Measurements from ENCODE around the gene SERPINH1. TPM values are rescaled to one million over a fixed set of nuclear protein-coding genes. Genes with fewer than 3 reads are reported as not detected.

Gene SERPINH1
- polyA plus RNA-seq, 2 of the 4 experiments (the other 2 are of a cell fraction): 70.7 to 162 TPM

DNA sequence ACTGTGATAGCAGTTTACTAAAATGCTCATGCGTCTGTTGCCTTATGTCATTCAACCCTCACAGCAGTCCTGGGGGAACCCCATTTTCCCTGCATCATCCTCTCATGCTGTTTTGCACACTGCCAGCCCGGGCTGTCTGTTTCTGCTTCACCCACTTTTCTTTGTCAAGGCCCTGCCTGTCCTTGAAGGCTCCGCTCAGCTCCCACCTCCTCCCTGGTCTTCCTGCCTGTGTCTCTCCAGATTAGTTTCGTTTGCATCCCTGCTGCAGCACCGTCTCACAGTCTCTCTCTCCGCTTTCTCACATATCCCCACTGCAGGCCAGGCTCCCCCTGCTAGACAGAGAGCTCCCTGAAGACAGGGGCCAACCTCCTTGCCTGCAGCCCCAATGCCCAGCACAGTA, 29.9 kb downstream of the SERPINH1 start:
- WGBS (ENCODE audit: missing lambda C conversion rate): 65% methylated on average over 6 of the region's 6 CpGs
- DNase-seq (ENCODE audit: low read depth in 1 of 2, low spot score in 1 of 2) (no peak), FAIRE-seq (no peak), ATAC-seq (no peak; a peak in 1 of 6 replicates)
- H3K27ac ChIP-seq: no peak overlapping the region
- ChIA-PET CTCF (interaction anchor here (1.0 to 2.1 kb wide), 4 partner anchors 10 to 114 kb away, joined by 3 to 6 read pairs (median 6); no protein-coding TSS in a partner anchor), POLR2A (no interaction called here)
- no peaks in the 10 kb centered on the region for H3K4me1 ChIP-seq
- no peak overlapping the region for H3K4me3 ChIP-seq
- TF ChIP-seq ZSCAN20 (CRISPR knock-in tag; IDR thresholded peaks at IDR 0.05) (no peak), CHD2 (IDR thresholded peaks at IDR 0.05; ENCODE audit: low read length, partially characterized antibody) (no peak), CEBPB (IDR thresholded peaks at IDR 0.05) (no peak), HOXB13 (CRISPR knock-in tag; IDR thresholded peaks at IDR 0.05; ENCODE audit: low read depth) (no peak), MAFK (IDR thresholded peaks at IDR 0.05; ENCODE audit: partially characterized antibody) (no peak), EP300 (IDR thresholded peaks at IDR 0.05) (no peak), ZC3H11A (IDR thresholded peaks at IDR 0.05) (no peak), POLR2A (IDR thresholded peaks at IDR 0.05; ENCODE audit: low read length) (no peak), PHF8 (IDR thresholded peaks at IDR 0.05; ENCODE audit: borderline replicate concordance, low read depth) (no peak), RAD21 (conservative IDR thresholded peaks at IDR 0.05 in 1 of 2, IDR thresholded peaks at IDR 0.05 in 1 of 2) (no peak), NR3C1 (IDR thresholded peaks at IDR 0.05) (no peak), HOXB5 (CRISPR knock-in tag; IDR thresholded peaks at IDR 0.05) (no peak), EHMT2 (IDR thresholded peaks at IDR 0.05; ENCODE audit: low read depth) (no peak), ESRRA (IDR thresholded peaks at IDR 0.05; ENCODE audit: borderline replicate concordance, low read length) (no peak)
- TF ChIP-seq, protein P1, sequence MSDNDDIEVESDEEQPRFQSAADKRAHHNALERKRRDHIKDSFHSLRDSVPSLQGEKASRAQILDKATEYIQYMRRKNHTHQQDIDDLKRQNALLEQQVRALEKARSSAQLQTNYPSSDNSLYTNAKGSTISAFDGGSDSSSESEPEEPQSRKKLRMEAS (IDR thresholded peaks at IDR 0.05): no peak
- no peak overlapping the region for H3K4me2 ChIP-seq
- no peaks in the 10 kb centered on the region for H3K9me3 ChIP-seq

DNA sequence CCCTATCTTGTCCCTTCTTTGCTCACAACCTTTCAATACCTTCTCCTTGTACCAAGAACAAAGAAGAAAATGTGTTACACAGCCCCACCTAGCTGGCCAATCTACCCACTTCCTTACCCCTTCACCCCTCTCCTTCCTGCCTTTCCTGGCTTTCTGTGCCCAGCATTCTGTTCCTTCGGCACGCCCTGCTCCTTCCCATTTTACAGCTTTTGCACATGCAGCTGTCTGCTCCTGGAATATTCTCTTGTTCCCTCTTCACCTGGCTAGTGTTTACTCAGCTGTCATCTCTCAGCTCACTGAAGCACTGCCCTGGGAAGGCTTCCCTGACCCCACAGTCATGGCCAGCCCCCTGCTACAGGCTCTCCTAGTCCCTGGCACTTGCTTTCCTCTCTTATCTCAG, 30.7 kb downstream of the SERPINH1 start:
- no peak for DNase-seq (ENCODE audit: low read depth in 1 of 2, low spot score in 1 of 2)
- Histone ChIP-seq H3K27ac (no peak overlapping the region), H3K4me2 (no peak overlapping the region), H3K4me1 (no peaks in the 10 kb centered on the region), H3K4me3 (no peak overlapping the region), H3K9me3 (no peaks in the 10 kb centered on the region)
- ChIA-PET CTCF (interaction anchor here (0.8 to 1.2 kb wide), 2 partner anchors 24 to 113 kb away, joined by 3 to 5 read pairs; no protein-coding TSS in a partner anchor), POLR2A (no interaction called here)
- 73% methylated on average over 2 of the region's 2 CpGs for WGBS (ENCODE audit: missing lambda C conversion rate)
- FAIRE-seq: no peak
- TF ChIP-seq RAD21 (conservative IDR thresholded peaks at IDR 0.05 in 1 of 2, IDR thresholded peaks at IDR 0.05 in 1 of 2) (0 out of 5 replicates have a peak, but pooled peaks of 1 of the 2 experiments have one; percentile 4), CBX8 (IDR thresholded peaks at IDR 0.05) (no peak)
- ATAC-seq: peak; percentile 19 to 36; a peak in 1 of 6 replicates

DNA sequence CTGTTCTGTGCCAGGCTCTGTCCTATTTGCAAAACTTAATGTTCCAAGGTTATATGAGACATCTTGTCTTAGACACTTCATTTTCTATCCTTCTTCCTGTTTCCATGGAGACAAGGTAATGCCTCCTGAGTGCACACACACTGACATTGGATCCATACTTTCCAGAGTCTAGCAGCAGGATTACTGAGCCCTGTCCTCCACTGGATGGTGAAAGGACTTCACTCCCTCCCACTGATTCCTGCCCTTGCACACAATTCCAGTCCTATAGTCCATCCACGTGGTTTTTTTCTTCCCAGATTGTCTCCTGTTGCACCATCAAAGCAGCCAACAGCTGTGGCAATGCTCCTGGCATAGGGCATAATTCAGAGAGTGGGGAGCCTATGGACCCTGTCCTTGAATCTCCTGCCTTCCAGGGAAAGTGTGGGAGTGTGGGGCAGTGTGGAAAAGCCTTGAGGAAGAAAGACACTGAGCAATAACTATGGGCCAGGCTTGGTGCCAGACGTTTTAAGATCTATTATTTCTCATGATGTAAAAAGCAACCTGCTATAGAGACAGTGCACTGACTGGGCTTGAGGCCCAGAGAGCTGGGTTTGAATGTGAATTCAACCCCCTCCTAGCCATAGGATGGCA, 31.3 kb downstream of the SERPINH1 start:
- H3K9me3 ChIP-seq: no peaks in the 10 kb centered on the region
- WGBS (ENCODE audit: missing lambda C conversion rate): 0% methylated on average over 2 of the region's 2 CpGs
- no peak for TF ChIP-seq KDM1A (IDR thresholded peaks at IDR 0.05; ENCODE audit: low read depth)
- TF ChIP-seq EHMT2 (IDR thresholded peaks at IDR 0.05; ENCODE audit: low read depth): no peak
- TF ChIP-seq, protein P2, sequence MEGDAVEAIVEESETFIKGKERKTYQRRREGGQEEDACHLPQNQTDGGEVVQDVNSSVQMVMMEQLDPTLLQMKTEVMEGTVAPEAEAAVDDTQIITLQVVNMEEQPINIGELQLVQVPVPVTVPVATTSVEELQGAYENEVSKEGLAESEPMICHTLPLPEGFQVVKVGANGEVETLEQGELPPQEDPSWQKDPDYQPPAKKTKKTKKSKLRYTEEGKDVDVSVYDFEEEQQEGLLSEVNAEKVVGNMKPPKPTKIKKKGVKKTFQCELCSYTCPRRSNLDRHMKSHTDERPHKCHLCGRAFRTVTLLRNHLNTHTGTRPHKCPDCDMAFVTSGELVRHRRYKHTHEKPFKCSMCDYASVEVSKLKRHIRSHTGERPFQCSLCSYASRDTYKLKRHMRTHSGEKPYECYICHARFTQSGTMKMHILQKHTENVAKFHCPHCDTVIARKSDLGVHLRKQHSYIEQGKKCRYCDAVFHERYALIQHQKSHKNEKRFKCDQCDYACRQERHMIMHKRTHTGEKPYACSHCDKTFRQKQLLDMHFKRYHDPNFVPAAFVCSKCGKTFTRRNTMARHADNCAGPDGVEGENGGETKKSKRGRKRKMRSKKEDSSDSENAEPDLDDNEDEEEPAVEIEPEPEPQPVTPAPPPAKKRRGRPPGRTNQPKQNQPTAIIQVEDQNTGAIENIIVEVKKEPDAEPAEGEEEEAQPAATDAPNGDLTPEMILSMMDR (IDR thresholded peaks at IDR 0.05): no peak
- no peak for TF ChIP-seq TFCP2L1 (CRISPR knock-in tag; IDR thresholded peaks at IDR 0.05)
- no peak for TF ChIP-seq BHLHE40 (IDR thresholded peaks at IDR 0.05; ENCODE audit: low read depth, low read length)
- no peak for TF ChIP-seq HEYL (CRISPR knock-in tag; IDR thresholded peaks at IDR 0.05)
- no peak for TF ChIP-seq ZC3H11A (IDR thresholded peaks at IDR 0.05)
- no peak for TF ChIP-seq CEBPB (IDR thresholded peaks at IDR 0.05)
- TF ChIP-seq, protein P3, sequence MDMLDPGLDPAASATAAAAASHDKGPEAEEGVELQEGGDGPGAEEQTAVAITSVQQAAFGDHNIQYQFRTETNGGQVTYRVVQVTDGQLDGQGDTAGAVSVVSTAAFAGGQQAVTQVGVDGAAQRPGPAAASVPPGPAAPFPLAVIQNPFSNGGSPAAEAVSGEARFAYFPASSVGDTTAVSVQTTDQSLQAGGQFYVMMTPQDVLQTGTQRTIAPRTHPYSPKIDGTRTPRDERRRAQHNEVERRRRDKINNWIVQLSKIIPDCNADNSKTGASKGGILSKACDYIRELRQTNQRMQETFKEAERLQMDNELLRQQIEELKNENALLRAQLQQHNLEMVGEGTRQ (IDR thresholded peaks at IDR 0.05): no peak
- TF ChIP-seq, protein P4, sequence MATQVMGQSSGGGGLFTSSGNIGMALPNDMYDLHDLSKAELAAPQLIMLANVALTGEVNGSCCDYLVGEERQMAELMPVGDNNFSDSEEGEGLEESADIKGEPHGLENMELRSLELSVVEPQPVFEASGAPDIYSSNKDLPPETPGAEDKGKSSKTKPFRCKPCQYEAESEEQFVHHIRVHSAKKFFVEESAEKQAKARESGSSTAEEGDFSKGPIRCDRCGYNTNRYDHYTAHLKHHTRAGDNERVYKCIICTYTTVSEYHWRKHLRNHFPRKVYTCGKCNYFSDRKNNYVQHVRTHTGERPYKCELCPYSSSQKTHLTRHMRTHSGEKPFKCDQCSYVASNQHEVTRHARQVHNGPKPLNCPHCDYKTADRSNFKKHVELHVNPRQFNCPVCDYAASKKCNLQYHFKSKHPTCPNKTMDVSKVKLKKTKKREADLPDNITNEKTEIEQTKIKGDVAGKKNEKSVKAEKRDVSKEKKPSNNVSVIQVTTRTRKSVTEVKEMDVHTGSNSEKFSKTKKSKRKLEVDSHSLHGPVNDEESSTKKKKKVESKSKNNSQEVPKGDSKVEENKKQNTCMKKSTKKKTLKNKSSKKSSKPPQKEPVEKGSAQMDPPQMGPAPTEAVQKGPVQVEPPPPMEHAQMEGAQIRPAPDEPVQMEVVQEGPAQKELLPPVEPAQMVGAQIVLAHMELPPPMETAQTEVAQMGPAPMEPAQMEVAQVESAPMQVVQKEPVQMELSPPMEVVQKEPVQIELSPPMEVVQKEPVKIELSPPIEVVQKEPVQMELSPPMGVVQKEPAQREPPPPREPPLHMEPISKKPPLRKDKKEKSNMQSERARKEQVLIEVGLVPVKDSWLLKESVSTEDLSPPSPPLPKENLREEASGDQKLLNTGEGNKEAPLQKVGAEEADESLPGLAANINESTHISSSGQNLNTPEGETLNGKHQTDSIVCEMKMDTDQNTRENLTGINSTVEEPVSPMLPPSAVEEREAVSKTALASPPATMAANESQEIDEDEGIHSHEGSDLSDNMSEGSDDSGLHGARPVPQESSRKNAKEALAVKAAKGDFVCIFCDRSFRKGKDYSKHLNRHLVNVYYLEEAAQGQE (IDR thresholded peaks at IDR 0.05): no peak
- TF ChIP-seq, protein P5, sequence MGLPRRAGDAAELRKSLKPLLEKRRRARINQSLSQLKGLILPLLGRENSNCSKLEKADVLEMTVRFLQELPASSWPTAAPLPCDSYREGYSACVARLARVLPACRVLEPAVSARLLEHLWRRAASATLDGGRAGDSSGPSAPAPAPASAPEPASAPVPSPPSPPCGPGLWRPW (IDR thresholded peaks at IDR 0.05): no peak
- TF ChIP-seq HDAC2 (IDR thresholded peaks at IDR 0.05): no peak
- TF ChIP-seq MAFK (IDR thresholded peaks at IDR 0.05; ENCODE audit: partially characterized antibody): no peak
- TF ChIP-seq, protein P6, sequence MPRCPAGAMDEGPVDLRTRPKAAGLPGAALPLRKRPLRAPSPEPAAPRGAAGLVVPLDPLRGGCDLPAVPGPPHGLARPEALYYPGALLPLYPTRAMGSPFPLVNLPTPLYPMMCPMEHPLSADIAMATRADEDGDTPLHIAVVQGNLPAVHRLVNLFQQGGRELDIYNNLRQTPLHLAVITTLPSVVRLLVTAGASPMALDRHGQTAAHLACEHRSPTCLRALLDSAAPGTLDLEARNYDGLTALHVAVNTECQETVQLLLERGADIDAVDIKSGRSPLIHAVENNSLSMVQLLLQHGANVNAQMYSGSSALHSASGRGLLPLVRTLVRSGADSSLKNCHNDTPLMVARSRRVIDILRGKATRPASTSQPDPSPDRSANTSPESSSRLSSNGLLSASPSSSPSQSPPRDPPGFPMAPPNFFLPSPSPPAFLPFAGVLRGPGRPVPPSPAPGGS (IDR thresholded peaks at IDR 0.05): no peak
- no peak for TF ChIP-seq CHD4 (IDR thresholded peaks at IDR 0.05; ENCODE audit: borderline replicate concordance)
- H3K27ac ChIP-seq: no peak overlapping the region
- DNase-seq (ENCODE audit: low read depth in 1 of 2, low spot score in 1 of 2): no peak
- CTCF ChIA-PET: interaction anchor here (0.8 to 1.9 kb wide), 3 partner anchors 24 to 147 kb away, joined by 3 to 6 read pairs (median 5); no protein-coding TSS in a partner anchor
- no peak for ATAC-seq
- no peaks in the 10 kb centered on the region for H3K4me1 ChIP-seq
- no peak overlapping the region for H3K4me2 ChIP-seq
- POLR2A ChIA-PET: no interaction called here
- H3K4me3 ChIP-seq: no peak overlapping the region
- FAIRE-seq: no peak
